ENCODE measurements around the gene CLDN5. TPM values are rescaled to one million over a fixed set of nuclear protein-coding genes. Genes with fewer than 3 reads are reported as not detected.
A peak's percentile ranks its signal among the peaks of the same experiment; 100 is the strongest.

CLDN5 gene
- total RNA-seq (ENCODE audit: low replicate concordance), result 0.69 and 4.1 TPM in 2 replicates

- peak; percentile 75 for DNase-seq (ENCODE audit: low spot score)
- peak within 1 kb of the TSS; percentile 54 for H3K4me3 ChIP-seq
- H3K9ac ChIP-seq, result no peak within 1 kb of the TSS
- H3K27ac ChIP-seq, result no peak within 1 kb of the TSS
- Mint-ChIP-seq H3K36me3 (no peaks in the 10 kb centered on the region), H3K4me3 (peak within 1 kb of the TSS; percentile 82), H3K9me3 (no peaks in the 10 kb centered on the region), H3K27me3 (ENCODE audit: insufficient read depth, low read depth) (peaks cover 28% of the 10 kb centered on the region), H3K4me1 (peaks cover 18% of the 10 kb centered on the region), H3K27ac (peak within 1 kb of the TSS; percentile 4)
- H3K27me3 ChIP-seq, result peaks cover 57% of the 10 kb centered on the region
- no peaks in the 10 kb centered on the region for H3K9me3 ChIP-seq (ENCODE audit: low read depth)
- no peaks in the 10 kb centered on the region for H3K79me2 ChIP-seq (ENCODE audit: low read depth)
- H3K4me2 ChIP-seq, result peak within 1 kb of the TSS; percentile 86
- peaks cover 19% of the 10 kb centered on the region for H3F3A ChIP-seq (ENCODE audit: low read depth)
- peaks cover 15% of the 10 kb centered on the region for H3K4me1 ChIP-seq
- peaks cover 17% of the 10 kb centered on the region for H4K20me1 ChIP-seq (ENCODE audit: low read depth)
- H3K36me3 ChIP-seq, result no peaks in the 10 kb centered on the region
- TF ChIP-seq EZH2 (IDR thresholded peaks at IDR 0.05) (no peak), CTCF (IDR thresholded peaks at IDR 0.05) (no peak)
- H2AFZ ChIP-seq (replicated peaks), result peak within 1 kb of the TSS; percentile 93
Measured at GRCh38 chr22:19524170-19525115, at the start of gene CLDN5. CLDN5 (minus strand) TSS chr22:19524410; CDS start chr22:19524255, 155 bp downstream.

GRCh38 chr22:19571995-19572394, 47.8 kb upstream of the CLDN5 start:
- no peaks in the 10 kb centered on the region for H3K27me3 ChIP-seq
- Mint-ChIP-seq H3K9me3 (no peaks in the 10 kb centered on the region), H3K4me1 (peaks cover 10% of the 10 kb centered on the region), H3K36me3 (no peaks in the 10 kb centered on the region), H3K4me3 (no peak overlapping the region), H3K27me3 (ENCODE audit: insufficient read depth, low read depth) (peaks cover 10% of the 10 kb centered on the region), H3K27ac (no peak overlapping the region)
- H3F3A ChIP-seq (ENCODE audit: low read depth), result no peaks in the 10 kb centered on the region
- no peak overlapping the region for H3K4me3 ChIP-seq
- no peak overlapping the region for H3K4me2 ChIP-seq
- TF ChIP-seq EZH2 (IDR thresholded peaks at IDR 0.05) (no peak), EZH2phosphoT487 (IDR thresholded peaks at IDR 0.05) (no peak), CTCF (IDR thresholded peaks at IDR 0.05) (no peak)
- no peaks in the 10 kb centered on the region for H4K20me1 ChIP-seq (ENCODE audit: low read depth)
- H3K9me3 ChIP-seq (ENCODE audit: low read depth), result no peaks in the 10 kb centered on the region
- H3K27ac ChIP-seq, result no peak overlapping the region
- DNase-seq (ENCODE audit: low spot score), result no peak
- no peak overlapping the region for H2AFZ ChIP-seq (replicated peaks)
- no peaks in the 10 kb centered on the region for H3K79me2 ChIP-seq (ENCODE audit: low read depth)
- no peaks in the 10 kb centered on the region for H3K4me1 ChIP-seq
- no peak overlapping the region for H3K9ac ChIP-seq
- H3K36me3 ChIP-seq, result no peaks in the 10 kb centered on the region

GRCh38 chr22:19571207-19571795, 47.1 kb upstream of the CLDN5 start:
- no peak overlapping the region for H3K9ac ChIP-seq
- H3K4me3 ChIP-seq, result no peak overlapping the region
- H2AFZ ChIP-seq (replicated peaks), result no peak overlapping the region
- Mint-ChIP-seq H3K27ac (no peak overlapping the region), H3K4me3 (no peak overlapping the region), H3K36me3 (no peaks in the 10 kb centered on the region), H3K9me3 (no peaks in the 10 kb centered on the region), H3K4me1 (peaks cover 6% of the 10 kb centered on the region), H3K27me3 (ENCODE audit: insufficient read depth, low read depth) (peaks cover 10% of the 10 kb centered on the region)
- H3K36me3 ChIP-seq, result no peaks in the 10 kb centered on the region
- no peak overlapping the region for H3K4me2 ChIP-seq
- H3K9me3 ChIP-seq (ENCODE audit: low read depth), result no peaks in the 10 kb centered on the region
- H3K79me2 ChIP-seq (ENCODE audit: low read depth), result no peaks in the 10 kb centered on the region
- no peak overlapping the region for H3K27ac ChIP-seq
- no peak for DNase-seq (ENCODE audit: low spot score)
- H3F3A ChIP-seq (ENCODE audit: low read depth), result no peaks in the 10 kb centered on the region
- TF ChIP-seq EZH2 (IDR thresholded peaks at IDR 0.05) (no peak), EZH2phosphoT487 (IDR thresholded peaks at IDR 0.05) (no peak), CTCF (IDR thresholded peaks at IDR 0.05) (no peak)
- H4K20me1 ChIP-seq (ENCODE audit: low read depth), result no peaks in the 10 kb centered on the region
- H3K4me1 ChIP-seq, result no peaks in the 10 kb centered on the region
- H3K27me3 ChIP-seq, result no peaks in the 10 kb centered on the region

All from neural progenitor cell (in vitro differentiated cells).